OCI-LY1 (cell line): ENCODE results near the gene PNMT.

Source experiments
- H2AFZ ChIP-seq: fragments of 200-600 bp; sonication (generic), shearing (Covaris generic); 2 replicates; pipeline ENCODE4 v1.6.0; 2014; ENCODE audit warnings: antibody characterized with exemption, mild to moderate bottlenecking, low read length
- H3F3A ChIP-seq: fragments of 200-600 bp; sonication (generic), shearing (Covaris generic); 2 replicates; pipeline ENCODE4 v1.6.0; 2014; ENCODE audit warnings: mild to moderate bottlenecking, antibody characterized with exemption, low read length, moderate library complexity; ENCODE audit not compliant: insufficient read depth
- H3K27ac ChIP-seq: fragments of 200-600 bp; sonication (generic); 2 replicates; pipeline ENCODE4 v1.5.1; 2014; ENCODE audit warnings: low read length, mixed run types, mild to moderate bottlenecking, low read depth; ENCODE audit not compliant: poor library complexity, severe bottlenecking
- H3K27me3 ChIP-seq: fragments of 200-600 bp; sonication (generic); 2 replicates; pipeline ENCODE4 v1.6.0; 2014; ENCODE audit warnings: antibody characterized with exemption, mild to moderate bottlenecking, low read length, moderate library complexity; ENCODE audit not compliant: insufficient read depth
- H3K36me3 ChIP-seq: fragments of 200-600 bp; sonication (generic); 2 replicates; pipeline ENCODE4 v1.6.1; 2014; ENCODE audit warnings: mild to moderate bottlenecking, antibody characterized with exemption, low read length, moderate library complexity, mixed read lengths; ENCODE audit not compliant: insufficient read depth
- H3K4me1 ChIP-seq: fragments of 200-600 bp; sonication (generic); 2 replicates; pipeline ENCODE4 v1.5.1; 2014; ENCODE audit warnings: mild to moderate bottlenecking, low read length, moderate library complexity; ENCODE audit not compliant: insufficient read depth, severe bottlenecking
- H3K4me2 ChIP-seq: fragments of 200-600 bp; sonication (generic), shearing (Covaris generic); 2 replicates; pipeline ENCODE4 v1.6.1; 2014; ENCODE audit warnings: low read length
- H3K4me3 ChIP-seq: fragments of 200-600 bp; sonication (generic); 2 replicates; pipeline ENCODE4 v1.5.1; 2014; ENCODE audit warnings: low read length, low read depth, mild to moderate bottlenecking, mixed read lengths; ENCODE audit not compliant: poor library complexity, severe bottlenecking
- H3K79me2 ChIP-seq: fragments of 200-600 bp; shearing (Covaris generic); 2 replicates; pipeline ENCODE4 v1.6.1; 2016; ENCODE audit warnings: mixed run types, low read length, mixed read lengths; ENCODE audit not compliant: insufficient read depth
- H3K9ac ChIP-seq: fragments of 200-600 bp; sonication (generic), shearing (Covaris generic); 2 replicates; pipeline ENCODE4 v1.6.1; 2014; ENCODE audit warnings: mild to moderate bottlenecking, low read length, mixed read lengths
- H3K9me2 ChIP-seq: fragments of 200-600 bp; sonication (generic), shearing (Covaris generic); 2 replicates; pipeline ENCODE4 v1.6.1; 2014; ENCODE audit warnings: low read depth, mild to moderate bottlenecking, low read length, mixed read lengths
- H3K9me3 ChIP-seq: fragments of 200-600 bp; shearing (Covaris generic); 2 replicates; pipeline ENCODE4 v1.6.1; 2014; ENCODE audit warnings: low read length, mixed read lengths
- H4K20me1 ChIP-seq: fragments of 200-600 bp; sonication (generic), shearing (Covaris generic); 2 replicates; pipeline ENCODE4 v1.6.0; 2016; ENCODE audit warnings: mild to moderate bottlenecking, low read length; ENCODE audit not compliant: insufficient read depth
- EZH2 ChIP-seq: fragments of 200-600 bp; sonication (generic), shearing (Covaris generic); IDR thresholded peaks from 2 replicates; pipeline ENCODE4 v1.8.0; 2017; ENCODE audit warnings: borderline replicate concordance, mixed run types, mild to moderate bottlenecking, antibody characterized with exemption, low read length, moderate library complexity, mixed read lengths
- TF ChIP-seq, protein P1 (sequence below): fragments of 200-600 bp; sonication (generic), shearing (Covaris generic); IDR thresholded peaks from 2 replicates; pipeline ENCODE4 v1.5.1; 2017; ENCODE audit warnings: mild to moderate bottlenecking, antibody characterized with exemption, low read length, moderate library complexity, mixed read lengths

PNMT gene

DNA sequence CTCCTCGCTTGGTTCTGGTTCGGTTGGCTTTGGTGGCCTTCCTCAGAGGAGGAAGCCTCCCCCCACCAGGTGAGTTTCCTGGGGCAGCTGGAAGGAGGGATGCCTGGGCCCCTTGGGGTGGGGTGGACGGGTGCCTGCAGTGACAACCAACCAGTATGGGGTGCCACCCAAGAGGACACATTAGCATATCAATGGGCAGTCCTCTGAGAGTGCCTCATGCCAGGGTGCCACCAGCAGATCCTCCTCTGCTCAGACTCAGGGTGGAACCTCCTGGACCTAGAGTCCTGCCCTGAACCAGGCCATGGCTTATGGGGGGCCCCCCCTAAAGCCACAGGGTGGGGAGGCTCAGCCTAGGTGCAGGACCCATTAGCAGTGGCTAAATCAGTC, 38.8 kb upstream of the PNMT start:
- H3K36me3 ChIP-seq = no peaks in the 10 kb centered on the region
- no peak overlapping the region for H3K4me2 ChIP-seq
- no peaks in the 10 kb centered on the region for H3K27me3 ChIP-seq
- no peaks in the 10 kb centered on the region for H3F3A ChIP-seq
- H3K9me3 ChIP-seq = no peaks in the 10 kb centered on the region
- TF ChIP-seq EZH2 = no peak
- TF ChIP-seq, protein P1, sequence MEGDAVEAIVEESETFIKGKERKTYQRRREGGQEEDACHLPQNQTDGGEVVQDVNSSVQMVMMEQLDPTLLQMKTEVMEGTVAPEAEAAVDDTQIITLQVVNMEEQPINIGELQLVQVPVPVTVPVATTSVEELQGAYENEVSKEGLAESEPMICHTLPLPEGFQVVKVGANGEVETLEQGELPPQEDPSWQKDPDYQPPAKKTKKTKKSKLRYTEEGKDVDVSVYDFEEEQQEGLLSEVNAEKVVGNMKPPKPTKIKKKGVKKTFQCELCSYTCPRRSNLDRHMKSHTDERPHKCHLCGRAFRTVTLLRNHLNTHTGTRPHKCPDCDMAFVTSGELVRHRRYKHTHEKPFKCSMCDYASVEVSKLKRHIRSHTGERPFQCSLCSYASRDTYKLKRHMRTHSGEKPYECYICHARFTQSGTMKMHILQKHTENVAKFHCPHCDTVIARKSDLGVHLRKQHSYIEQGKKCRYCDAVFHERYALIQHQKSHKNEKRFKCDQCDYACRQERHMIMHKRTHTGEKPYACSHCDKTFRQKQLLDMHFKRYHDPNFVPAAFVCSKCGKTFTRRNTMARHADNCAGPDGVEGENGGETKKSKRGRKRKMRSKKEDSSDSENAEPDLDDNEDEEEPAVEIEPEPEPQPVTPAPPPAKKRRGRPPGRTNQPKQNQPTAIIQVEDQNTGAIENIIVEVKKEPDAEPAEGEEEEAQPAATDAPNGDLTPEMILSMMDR = no peak
- no peak overlapping the region for H3K9ac ChIP-seq
- H3K79me2 ChIP-seq = no peaks in the 10 kb centered on the region
- no peak overlapping the region for H3K4me3 ChIP-seq
- no peak overlapping the region for H3K27ac ChIP-seq
- H3K4me1 ChIP-seq = no peaks in the 10 kb centered on the region
- no peaks in the 10 kb centered on the region for H3K9me2 ChIP-seq
- H2AFZ ChIP-seq = no peak overlapping the region
- H4K20me1 ChIP-seq = no peaks in the 10 kb centered on the region

DNA sequence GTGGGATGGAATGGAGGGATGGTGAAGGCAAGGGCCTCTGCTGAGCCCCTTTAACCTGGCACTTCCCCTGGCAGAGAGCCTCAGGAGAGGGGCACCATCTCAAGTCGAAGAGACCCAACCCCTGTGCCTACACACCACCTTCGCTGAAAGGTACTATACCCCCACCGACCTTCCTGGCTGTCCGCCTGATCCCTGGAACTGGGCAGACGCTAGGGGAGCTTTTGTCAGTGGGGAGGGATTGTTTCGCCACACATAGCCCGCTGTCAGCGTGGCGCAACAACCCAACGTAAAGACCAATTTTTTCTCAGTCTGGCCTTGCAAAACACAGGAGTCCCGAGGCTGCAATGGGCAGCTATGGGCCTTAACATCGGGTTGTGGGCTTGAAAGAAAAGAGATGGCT, 38.4 kb upstream of the PNMT start:
- H3K27me3 ChIP-seq = no peaks in the 10 kb centered on the region
- no peak overlapping the region for H3K4me3 ChIP-seq
- H3K27ac ChIP-seq = no peak overlapping the region
- no peaks in the 10 kb centered on the region for H3K9me3 ChIP-seq
- H3K4me1 ChIP-seq = no peaks in the 10 kb centered on the region
- no peaks in the 10 kb centered on the region for H3K79me2 ChIP-seq
- no peak overlapping the region for H3K9ac ChIP-seq
- no peaks in the 10 kb centered on the region for H3F3A ChIP-seq
- H2AFZ ChIP-seq = no peak overlapping the region
- no peaks in the 10 kb centered on the region for H3K36me3 ChIP-seq
- no peak for TF ChIP-seq EZH2
- TF ChIP-seq, protein P1 = no peak
- no peak overlapping the region for H3K4me2 ChIP-seq
- no peaks in the 10 kb centered on the region for H4K20me1 ChIP-seq
- H3K9me2 ChIP-seq = no peaks in the 10 kb centered on the region

DNA sequence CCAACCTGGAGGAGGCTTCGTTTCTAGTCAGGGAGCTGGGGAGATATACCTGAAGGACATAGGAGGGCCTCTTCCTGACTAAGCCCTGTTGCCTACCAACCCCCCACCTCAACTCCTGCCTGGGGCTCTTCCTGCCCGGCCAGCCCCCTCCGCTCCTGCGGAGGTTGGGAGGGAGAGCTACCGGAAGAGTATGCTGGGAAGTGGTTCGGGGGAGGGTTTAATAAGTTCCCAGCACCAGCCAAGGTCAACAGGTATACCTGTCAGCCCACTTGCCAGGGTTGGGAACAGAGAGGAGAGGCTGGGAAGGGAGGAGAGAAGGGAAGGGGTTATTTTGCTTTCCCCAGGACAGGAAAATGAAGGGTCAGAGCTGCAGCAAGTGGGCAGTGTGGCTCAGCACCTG, 36.9 kb upstream of the PNMT start:
- no peak overlapping the region for H3K4me3 ChIP-seq
- no peaks in the 10 kb centered on the region for H3K27me3 ChIP-seq
- no peak overlapping the region for H2AFZ ChIP-seq
- no peak for TF ChIP-seq EZH2
- TF ChIP-seq, protein P1 = no peak
- H3F3A ChIP-seq = no peaks in the 10 kb centered on the region
- H3K79me2 ChIP-seq = no peaks in the 10 kb centered on the region
- H3K9ac ChIP-seq = no peak overlapping the region
- H4K20me1 ChIP-seq = no peaks in the 10 kb centered on the region
- peaks cover 11% of the 10 kb centered on the region for H3K4me1 ChIP-seq
- no peak overlapping the region for H3K4me2 ChIP-seq
- H3K27ac ChIP-seq = no peak overlapping the region
- H3K9me3 ChIP-seq = no peaks in the 10 kb centered on the region
- no peaks in the 10 kb centered on the region for H3K36me3 ChIP-seq
- no peaks in the 10 kb centered on the region for H3K9me2 ChIP-seq
